ENCODE results near the gene PLN. TPM values are rescaled to one million over a fixed set of nuclear protein-coding genes. Genes with fewer than 3 reads are reported as not detected.

PLN gene
- total RNA-seq, 2 experiments from 2014 or later: not detected

DNA sequence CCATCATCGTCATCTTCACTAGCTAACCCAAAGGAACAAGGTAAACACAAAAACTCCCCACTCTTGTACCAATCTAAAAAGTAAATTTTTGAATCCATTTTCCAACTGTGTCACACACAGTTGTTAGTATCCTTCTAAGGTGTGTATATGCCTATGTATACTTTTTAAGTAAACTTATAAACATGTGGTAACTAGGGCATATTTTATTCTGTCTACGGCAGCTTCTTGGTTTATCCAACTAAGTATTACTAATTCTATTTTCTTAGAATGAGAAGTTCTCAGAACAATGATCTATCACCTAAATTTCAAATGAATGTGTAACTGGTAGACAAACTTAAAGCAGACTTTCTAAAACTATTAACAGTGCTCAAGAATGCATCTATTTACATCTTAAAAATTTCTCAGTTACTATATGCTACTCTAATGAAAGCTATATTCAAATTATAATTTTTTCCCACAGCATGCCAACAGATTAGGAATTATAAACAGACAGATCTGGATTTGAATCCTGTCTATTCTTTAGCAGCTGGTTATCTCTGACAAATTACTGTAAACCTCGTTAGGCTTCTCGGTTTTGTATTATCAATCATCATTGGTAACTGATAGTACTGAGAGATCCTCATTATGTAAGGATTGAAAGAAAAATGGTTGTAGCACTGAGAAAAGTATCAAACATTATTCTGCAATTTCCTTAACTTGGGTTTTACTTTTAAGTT lies 1.8 kb upstream of the PLN start:
- no peak for DNase-seq
- no peaks in the 10 kb centered on the region for H3K27me3 Mint-ChIP-seq (ENCODE audit: low read depth)
- intact Hi-C loops (cut with micrococcal nuclease): no loop called here
- CTCF ChIA-PET: interaction anchor here (0.6 to 1.3 kb wide), 2 partner anchors 19 to 1858 kb away, joined by 3 read pairs; no protein-coding TSS in a partner anchor
- no peak overlapping the region for H3K27ac Mint-ChIP-seq
- H3K4me3 Mint-ChIP-seq: no peak overlapping the region
- peaks cover 5% of the 10 kb centered on the region for H3K36me3 Mint-ChIP-seq (ENCODE audit: low read depth)
- H3K9me3 Mint-ChIP-seq: no peaks in the 10 kb centered on the region
- H3K4me1 Mint-ChIP-seq (ENCODE audit: low read depth): peaks cover 55% of the 10 kb centered on the region

GRCh38 chr6:118546880-118547218 lies 1.2 kb upstream of the PLN start:
- H3K36me3 Mint-ChIP-seq (ENCODE audit: low read depth): peaks cover 4% of the 10 kb centered on the region
- DNase-seq: no peak
- peaks cover 55% of the 10 kb centered on the region for H3K4me1 Mint-ChIP-seq (ENCODE audit: low read depth)
- H3K27ac Mint-ChIP-seq: no peak overlapping the region
- H3K4me3 Mint-ChIP-seq: no peak overlapping the region
- H3K27me3 Mint-ChIP-seq (ENCODE audit: low read depth): no peaks in the 10 kb centered on the region
- H3K9me3 Mint-ChIP-seq: no peaks in the 10 kb centered on the region
- intact Hi-C loops (cut with micrococcal nuclease): no loop called here
- CTCF ChIA-PET: no interaction called here

DNA sequence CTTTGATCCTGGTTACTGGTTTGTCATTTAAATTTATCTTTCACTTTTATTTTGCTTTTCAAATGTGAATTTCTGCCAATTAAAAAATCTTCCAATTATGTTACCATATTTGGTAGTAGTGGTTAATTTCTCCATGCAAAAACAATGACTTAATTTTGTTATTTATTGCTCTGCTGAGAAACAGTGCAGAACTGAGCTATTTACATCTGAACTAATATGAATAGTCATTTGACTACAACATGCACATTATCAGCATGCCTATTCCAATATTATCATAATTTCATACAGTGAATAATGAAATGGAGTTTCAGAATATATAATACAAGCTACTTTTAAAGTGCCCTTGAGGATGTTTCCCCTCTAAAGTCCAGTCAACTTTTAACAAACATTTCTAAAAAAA lies 517 bp downstream of the PLN start:
- CTCF ChIA-PET: interaction anchor here (0.6 to 1.0 kb wide), 3 partner anchors 45 to 573 kb away, joined by 3 to 4 read pairs (median 3); no protein-coding TSS in a partner anchor
- H3K27ac Mint-ChIP-seq: no peak overlapping the region
- H3K27me3 Mint-ChIP-seq (ENCODE audit: low read depth): no peaks in the 10 kb centered on the region
- H3K4me3 Mint-ChIP-seq: no peak overlapping the region
- no peaks in the 10 kb centered on the region for H3K9me3 Mint-ChIP-seq
- H3K36me3 Mint-ChIP-seq (ENCODE audit: low read depth): no peaks in the 10 kb centered on the region
- intact Hi-C loops (cut with micrococcal nuclease): loop anchor here (1.0 kb wide), 1 partner anchor 11 kb away; no protein-coding TSS in a partner anchor
- no peak for DNase-seq
- peaks cover 56% of the 10 kb centered on the region for H3K4me1 Mint-ChIP-seq (ENCODE audit: low read depth)

GRCh38 chr6:118551063-118552053 lies 3.3 kb downstream of the PLN start:
- peaks cover 39% of the 10 kb centered on the region for H3K4me1 Mint-ChIP-seq (ENCODE audit: low read depth)
- DNase-seq: peak; percentile 12
- CTCF ChIA-PET: interaction anchor here (0.7 to 1.1 kb wide), 6 partner anchors 9 to 296 kb away, joined by 3 to 11 read pairs (median 5); no protein-coding TSS in a partner anchor
- intact Hi-C loops (cut with micrococcal nuclease): loop anchor here (1.0 to 5.0 kb wide), 5 partner anchors 42 to 575 kb away; no protein-coding TSS in a partner anchor
- H3K36me3 Mint-ChIP-seq (ENCODE audit: low read depth): peaks cover 5% of the 10 kb centered on the region
- no peak overlapping the region for H3K27ac Mint-ChIP-seq
- H3K4me3 Mint-ChIP-seq: no peak overlapping the region
- no peaks in the 10 kb centered on the region for H3K9me3 Mint-ChIP-seq
- H3K27me3 Mint-ChIP-seq (ENCODE audit: low read depth): no peaks in the 10 kb centered on the region

DNA sequence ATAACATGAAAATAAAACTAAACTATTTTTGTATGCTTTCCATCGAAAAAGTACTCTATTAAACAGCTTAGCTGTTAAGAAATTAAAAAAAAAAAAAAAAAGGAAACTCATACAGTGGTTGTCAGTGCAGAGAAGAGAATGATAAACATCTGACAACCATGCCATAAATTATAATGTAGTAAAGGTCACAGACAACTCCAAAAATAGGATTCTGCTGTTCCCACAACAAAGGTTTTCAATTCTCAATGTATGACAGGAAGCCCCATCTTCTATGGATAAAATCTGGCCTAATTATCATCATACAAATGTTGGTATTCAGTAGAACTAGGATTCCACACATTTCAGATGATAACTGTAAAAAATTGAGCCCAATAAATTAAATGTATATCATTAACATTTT lies 5.0 kb downstream of the PLN start:
- H3K27me3 Mint-ChIP-seq (ENCODE audit: low read depth): no peaks in the 10 kb centered on the region
- intact Hi-C loops (cut with micrococcal nuclease): loop anchor here (5.0 kb wide), 1 partner anchor 366 kb away; no protein-coding TSS in a partner anchor
- H3K4me3 Mint-ChIP-seq: no peak overlapping the region
- H3K27ac Mint-ChIP-seq: no peak overlapping the region
- CTCF ChIA-PET: interaction anchor here (1.7 to 2.0 kb wide), 2 partner anchors 12 to 268 kb away, joined by 4 to 10 read pairs; no protein-coding TSS in a partner anchor
- peaks cover 5% of the 10 kb centered on the region for H3K36me3 Mint-ChIP-seq (ENCODE audit: low read depth)
- peaks cover 35% of the 10 kb centered on the region for H3K4me1 Mint-ChIP-seq (ENCODE audit: low read depth)
- DNase-seq: no peak
- H3K9me3 Mint-ChIP-seq: no peaks in the 10 kb centered on the region

GRCh38 chr6:118554698-118555097 lies 6.6 kb downstream of the PLN start:
- no peak for DNase-seq
- intact Hi-C loops (cut with micrococcal nuclease): loop anchor here (5.0 kb wide), 1 partner anchor 367 kb away; no protein-coding TSS in a partner anchor
- CTCF ChIA-PET: interaction anchor here (1.3 kb wide), 1 partner anchor 11 kb away, joined by 3 read pairs; no protein-coding TSS in a partner anchor
- Mint-ChIP-seq H3K27me3 (ENCODE audit: low read depth) (no peaks in the 10 kb centered on the region), H3K4me3 (no peak overlapping the region), H3K36me3 (ENCODE audit: low read depth) (peaks cover 6% of the 10 kb centered on the region), H3K27ac (no peak overlapping the region), H3K9me3 (no peaks in the 10 kb centered on the region), H3K4me1 (ENCODE audit: low read depth) (peaks cover 44% of the 10 kb centered on the region)

- Mint-ChIP-seq H3K36me3 (ENCODE audit: low read depth) (peaks cover 9% of the 10 kb centered on the region), H3K4me1 (ENCODE audit: low read depth) (peaks cover 36% of the 10 kb centered on the region), H3K9me3 (no peaks in the 10 kb centered on the region), H3K4me3 (peak overlapping the region; percentile 36), H3K27ac (peak overlapping the region; percentile 89), H3K27me3 (ENCODE audit: low read depth) (no peaks in the 10 kb centered on the region)
- CTCF ChIA-PET: interaction anchor here (1.7 kb wide), 1 partner anchor 243 kb away, joined by 9 read pairs; no protein-coding TSS in a partner anchor
- peak; percentile 24 for DNase-seq
- intact Hi-C loops (cut with micrococcal nuclease): no loop called here
Measured at GRCh38 chr6:118558464-118559217, 10.5 kb downstream of the PLN start.

DNA sequence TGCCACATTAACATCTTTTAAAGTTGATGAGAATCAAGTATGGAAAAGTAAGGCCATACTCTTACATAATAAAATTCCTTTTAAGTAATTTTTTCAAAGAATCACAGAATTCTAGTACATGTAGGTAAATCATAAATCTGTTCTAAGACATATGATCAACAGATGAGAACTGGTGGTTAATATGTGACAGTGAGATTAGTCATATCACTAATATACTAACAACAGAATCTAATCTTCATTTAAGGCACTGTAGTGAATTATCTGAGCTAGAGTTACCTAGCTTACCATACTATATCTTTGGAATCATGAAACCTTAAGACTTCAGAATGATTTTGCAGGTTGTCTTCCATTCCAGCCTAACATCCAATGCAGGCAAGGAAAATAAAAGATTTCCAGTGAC lies 11.6 kb downstream of the PLN start:
- DNase-seq: no peak
- Mint-ChIP-seq H3K9me3 (no peaks in the 10 kb centered on the region), H3K27ac (peak overlapping the region; percentile 89), H3K36me3 (ENCODE audit: low read depth) (peaks cover 8% of the 10 kb centered on the region), H3K27me3 (ENCODE audit: low read depth) (no peaks in the 10 kb centered on the region), H3K4me1 (ENCODE audit: low read depth) (peaks cover 36% of the 10 kb centered on the region), H3K4me3 (no peak overlapping the region)
- CTCF ChIA-PET: interaction anchor here (0.6 to 1.9 kb wide), 4 partner anchors 8 to 242 kb away, joined by 4 to 11 read pairs (median 8); no protein-coding TSS in a partner anchor
- intact Hi-C loops (cut with micrococcal nuclease): no loop called here

DNA sequence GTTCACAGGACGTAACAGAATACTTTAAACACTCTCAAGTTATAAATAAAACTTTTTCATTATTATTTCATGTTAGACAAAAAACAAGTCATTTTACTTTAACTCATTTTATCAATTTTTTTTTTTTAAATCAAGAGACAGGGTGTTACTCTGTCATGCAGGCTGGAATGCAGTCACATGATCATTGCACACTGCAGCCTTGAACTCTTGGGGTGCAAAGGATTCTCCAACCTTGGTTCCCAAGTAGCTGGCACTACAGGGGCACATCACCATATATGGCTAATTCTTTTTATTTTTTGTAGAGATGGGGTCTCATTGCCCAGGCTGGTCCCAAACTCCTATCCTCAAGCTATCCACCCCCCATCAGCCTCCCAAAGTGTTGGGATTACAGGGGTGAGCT lies 14.2 kb downstream of the PLN start:
- H3K4me1 Mint-ChIP-seq (ENCODE audit: low read depth): peaks cover 49% of the 10 kb centered on the region
- CTCF ChIA-PET: no interaction called here
- H3K27me3 Mint-ChIP-seq (ENCODE audit: low read depth): no peaks in the 10 kb centered on the region
- H3K4me3 Mint-ChIP-seq: no peak overlapping the region
- no peaks in the 10 kb centered on the region for H3K9me3 Mint-ChIP-seq
- intact Hi-C loops (cut with micrococcal nuclease): no loop called here
- H3K27ac Mint-ChIP-seq: no peak overlapping the region
- DNase-seq: no peak
- H3K36me3 Mint-ChIP-seq (ENCODE audit: low read depth): peaks cover 12% of the 10 kb centered on the region

DNA sequence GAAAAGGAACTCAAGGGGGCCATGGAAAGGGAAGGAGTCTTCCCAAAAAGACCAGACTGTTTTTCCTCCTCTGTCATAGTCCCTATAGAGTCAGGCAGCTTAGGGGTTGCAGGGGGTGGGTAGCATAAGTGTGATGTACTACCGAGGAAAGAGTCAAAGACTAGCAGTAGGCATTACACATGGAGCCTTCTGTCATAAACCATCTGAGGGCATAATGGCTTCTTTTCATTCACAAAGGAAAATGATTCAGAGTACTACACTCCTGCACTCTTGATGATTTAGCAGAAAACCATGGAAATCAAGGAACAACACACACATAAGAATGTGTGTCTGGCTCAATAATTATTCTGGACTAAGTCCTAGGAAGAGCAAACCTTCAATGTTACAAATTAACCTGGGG lies 14.9 kb downstream of the PLN start:
- no peaks in the 10 kb centered on the region for H3K27me3 Mint-ChIP-seq (ENCODE audit: low read depth)
- intact Hi-C loops (cut with micrococcal nuclease): no loop called here
- no peak overlapping the region for H3K27ac Mint-ChIP-seq
- no peak overlapping the region for H3K4me3 Mint-ChIP-seq
- H3K4me1 Mint-ChIP-seq (ENCODE audit: low read depth): peaks cover 45% of the 10 kb centered on the region
- H3K36me3 Mint-ChIP-seq (ENCODE audit: low read depth): peaks cover 12% of the 10 kb centered on the region
- DNase-seq: no peak
- CTCF ChIA-PET: interaction anchor here (0.6 kb wide), 1 partner anchor 334 kb away, joined by 3 read pairs; no protein-coding TSS in a partner anchor
- H3K9me3 Mint-ChIP-seq: no peaks in the 10 kb centered on the region

- H3K27me3 Mint-ChIP-seq (ENCODE audit: low read depth): no peaks in the 10 kb centered on the region
- peaks cover 28% of the 10 kb centered on the region for H3K4me1 Mint-ChIP-seq (ENCODE audit: low read depth)
- CTCF ChIA-PET: interaction anchor here (0.6 to 2.7 kb wide), 43 partner anchors 8 to 456 kb away, joined by 3 to 23 read pairs (median 5); no protein-coding TSS in a partner anchor
- no peaks in the 10 kb centered on the region for H3K9me3 Mint-ChIP-seq
- H3K36me3 Mint-ChIP-seq (ENCODE audit: low read depth): peaks cover 10% of the 10 kb centered on the region
- H3K27ac Mint-ChIP-seq: peak overlapping the region; percentile 12
- DNase-seq: peak; percentile 26
- no peak overlapping the region for H3K4me3 Mint-ChIP-seq
- intact Hi-C loops (cut with micrococcal nuclease): loop anchor here (1.0 to 2.0 kb wide), 8 partner anchors 53 to 545 kb away; no protein-coding TSS in a partner anchor
Measured at GRCh38 chr6:118565311-118565960, 17.3 kb downstream of the PLN start.

Measured in activated naive CD4-positive, alpha-beta T cell treated with anti-CD3 and anti-CD28 coated beads for 36 hours (primary cell).